NT2/D1 (cell line): ENCODE results near the gene CDH4.
"Not testable (repeated sequence)": the region's sequence is repeated elsewhere in the genome, so short reads cannot be mapped to it uniquely, and the experiment has no call there.

Source experiments
- DNase-seq: peaks from one replicate; pipeline ENCODE4 v3.0.0-alpha.2; 2011; ENCODE audit warnings: low read depth, low spot score
- H3K27me3 ChIP-seq: 2 replicates; pipeline ENCODE4 v1.6.0; 2011; ENCODE audit warnings: mild to moderate bottlenecking; ENCODE audit not compliant: insufficient read length, insufficient read depth
- H3K36me3 ChIP-seq: 2 replicates; pipeline ENCODE4 v1.6.1; 2011; ENCODE audit warnings: mild to moderate bottlenecking, low read length, mixed read lengths; ENCODE audit not compliant: insufficient read depth, insufficient read length
- H3K4me1 ChIP-seq: 2 replicates; pipeline ENCODE4 v1.5.1; 2011; ENCODE audit not compliant: insufficient read depth, insufficient read length
- H3K4me3 ChIP-seq: 2 replicates; pipeline ENCODE4 v1.5.1; 2011; ENCODE audit warnings: low read depth; ENCODE audit not compliant: insufficient read length
- H3K9ac ChIP-seq: 2 replicates; pipeline ENCODE4 v1.6.0; 2011; ENCODE audit warnings: low read depth; ENCODE audit not compliant: insufficient read length
- H3K9me3 ChIP-seq: 2 replicates; pipeline ENCODE4 v1.5.1; 2011; ENCODE audit warnings: mild to moderate bottlenecking, low read length; ENCODE audit not compliant: insufficient read depth
- SUZ12 ChIP-seq: IDR thresholded peaks from 2 replicates; pipeline ENCODE4 v1.6.1; 2011; ENCODE audit not compliant: insufficient read length, insufficient read depth; ENCODE audit errors: extremely low read depth
- YY1 ChIP-seq: IDR thresholded peaks from 2 replicates; pipeline ENCODE4 v1.6.1; 2011; ENCODE audit not compliant: insufficient read length, insufficient read depth
- ZNF274 ChIP-seq: IDR thresholded peaks from 2 replicates; pipeline ENCODE4 v1.6.1; 2011; ENCODE audit warnings: mild to moderate bottlenecking, low read depth, low read length

Gene CDH4

DNA sequence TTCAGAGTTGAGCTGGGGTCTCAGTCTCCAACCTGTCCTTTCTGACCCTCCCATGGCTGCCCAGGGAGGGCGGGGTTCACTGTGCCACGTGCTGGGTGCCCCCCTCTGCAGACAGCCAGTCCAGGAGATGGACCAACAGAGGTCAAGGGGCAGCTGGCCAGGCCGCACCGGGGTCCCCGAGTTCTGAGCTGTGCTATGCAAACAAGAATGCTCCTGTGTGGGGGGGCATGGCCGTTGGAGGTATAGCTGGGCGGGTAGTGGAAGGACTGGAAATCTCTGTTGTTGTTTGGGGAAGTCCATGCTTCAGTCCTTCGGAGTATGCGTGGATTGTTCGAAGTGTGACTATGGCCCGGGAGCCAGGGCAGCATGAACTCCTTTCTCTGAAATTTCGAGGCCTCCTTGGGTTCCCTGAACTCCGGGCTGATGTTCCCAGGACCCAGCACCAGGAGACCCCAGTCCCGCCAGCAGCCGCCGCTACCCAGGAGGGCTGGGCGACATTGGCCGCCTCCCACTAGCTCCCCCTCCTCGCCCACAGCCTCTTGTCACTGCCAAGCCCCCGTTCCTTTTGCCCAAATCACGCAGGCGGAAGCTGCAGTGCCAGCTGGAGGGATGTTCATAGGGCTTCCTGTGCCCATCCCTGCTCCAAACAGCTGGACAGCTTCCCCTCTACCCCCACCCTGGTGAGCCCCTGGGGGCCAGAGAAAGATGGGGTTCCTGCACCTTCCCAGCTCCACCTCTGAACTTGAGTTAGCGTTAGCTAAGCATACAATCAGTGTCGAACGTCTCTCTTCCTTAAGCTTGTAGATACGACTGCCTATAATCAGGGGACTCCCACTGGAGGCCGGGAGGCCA lies 687.0 kb downstream of the CDH4 start:
- TF ChIP-seq YY1 (no peak), ZNF274 (no peak), SUZ12 (no peak)
- no peak overlapping the region for H3K9ac ChIP-seq
- no peak overlapping the region for H3K4me3 ChIP-seq
- no peaks in the 10 kb centered on the region for H3K27me3 ChIP-seq
- H3K9me3 ChIP-seq: no peaks in the 10 kb centered on the region
- DNase-seq: no peak
- H3K36me3 ChIP-seq: no peaks in the 10 kb centered on the region
- H3K4me1 ChIP-seq: peaks cover 18% of the 10 kb centered on the region

DNA sequence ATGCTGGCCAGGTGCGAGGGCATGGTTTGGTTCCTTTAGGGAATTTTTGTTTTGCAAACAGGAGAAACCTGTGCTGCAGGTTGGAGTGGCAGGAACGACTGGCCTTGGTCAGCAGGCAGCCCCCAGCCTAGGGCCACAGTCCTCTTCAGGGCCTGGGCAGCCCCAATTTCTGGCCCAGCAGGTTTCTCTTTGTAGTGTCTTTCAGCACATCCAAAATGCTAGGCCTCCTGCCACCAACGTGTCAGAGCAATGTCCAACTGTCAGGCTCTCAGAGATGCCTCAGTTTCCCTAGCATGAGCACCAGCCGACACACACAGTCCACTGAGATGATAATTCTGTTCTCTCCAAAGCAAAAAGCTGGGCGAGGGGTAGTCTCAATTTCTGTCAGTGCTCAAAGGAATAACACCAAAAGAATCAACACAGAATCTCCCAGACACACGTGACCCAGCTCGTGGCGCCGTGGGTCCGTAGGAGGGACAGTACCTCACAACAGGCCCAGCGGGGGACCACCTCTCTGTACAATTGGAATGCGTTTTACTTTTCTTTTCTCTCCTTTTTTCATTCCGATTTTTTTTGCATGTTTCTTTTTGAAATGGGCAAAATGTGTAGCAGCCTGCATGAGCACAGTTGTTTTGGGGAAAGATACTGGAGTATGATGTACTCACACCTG lies 687.8 kb downstream of the CDH4 start:
- Histone ChIP-seq H3K9me3 (no peaks in the 10 kb centered on the region), H3K36me3 (no peaks in the 10 kb centered on the region), H3K9ac (no peak overlapping the region), H3K27me3 (no peaks in the 10 kb centered on the region), H3K4me1 (peaks cover 17% of the 10 kb centered on the region), H3K4me3 (no peak overlapping the region)
- no peak for DNase-seq
- no peak for TF ChIP-seq YY1
- no peak for TF ChIP-seq SUZ12
- TF ChIP-seq ZNF274: no peak

DNA sequence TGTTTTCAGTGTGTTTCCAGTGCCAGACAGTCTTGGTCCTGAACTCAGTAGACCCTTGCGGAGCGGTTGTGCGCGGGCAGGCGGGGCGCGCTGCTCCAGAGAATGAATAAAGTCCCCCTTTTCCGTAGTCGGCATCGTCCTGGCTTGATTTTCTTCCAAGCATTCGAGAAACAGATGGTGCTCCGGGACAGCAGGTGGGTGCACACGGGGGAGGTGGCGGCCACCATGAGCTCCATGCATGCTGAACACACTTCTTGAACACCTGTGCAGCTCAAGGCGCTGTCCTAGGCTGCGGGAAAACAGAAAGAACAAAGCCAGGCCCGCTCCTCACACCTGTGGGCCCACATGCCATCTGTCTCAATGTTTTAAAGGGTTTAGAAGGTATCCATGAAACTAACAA lies 688.4 kb downstream of the CDH4 start:
- Histone ChIP-seq H3K36me3 (no peaks in the 10 kb centered on the region), H3K9me3 (no peaks in the 10 kb centered on the region), H3K9ac (no peak overlapping the region), H3K27me3 (no peaks in the 10 kb centered on the region), H3K4me3 (no peak overlapping the region), H3K4me1 (peaks cover 17% of the 10 kb centered on the region)
- no peak for TF ChIP-seq SUZ12
- TF ChIP-seq ZNF274: no peak
- no peak for TF ChIP-seq YY1
- DNase-seq: no peak

GRCh38 chr20:61940976-61941720 lies 689.1 kb downstream of the CDH4 start:
- DNase-seq: no peak
- H3K9ac ChIP-seq: no peak overlapping the region
- H3K4me1 ChIP-seq: peaks cover 14% of the 10 kb centered on the region
- TF ChIP-seq SUZ12 (no peak), YY1 (no peak), ZNF274 (no peak)
- no peak overlapping the region for H3K4me3 ChIP-seq
- no peaks in the 10 kb centered on the region for H3K27me3 ChIP-seq
- no peaks in the 10 kb centered on the region for H3K9me3 ChIP-seq
- no peaks in the 10 kb centered on the region for H3K36me3 ChIP-seq

DNA sequence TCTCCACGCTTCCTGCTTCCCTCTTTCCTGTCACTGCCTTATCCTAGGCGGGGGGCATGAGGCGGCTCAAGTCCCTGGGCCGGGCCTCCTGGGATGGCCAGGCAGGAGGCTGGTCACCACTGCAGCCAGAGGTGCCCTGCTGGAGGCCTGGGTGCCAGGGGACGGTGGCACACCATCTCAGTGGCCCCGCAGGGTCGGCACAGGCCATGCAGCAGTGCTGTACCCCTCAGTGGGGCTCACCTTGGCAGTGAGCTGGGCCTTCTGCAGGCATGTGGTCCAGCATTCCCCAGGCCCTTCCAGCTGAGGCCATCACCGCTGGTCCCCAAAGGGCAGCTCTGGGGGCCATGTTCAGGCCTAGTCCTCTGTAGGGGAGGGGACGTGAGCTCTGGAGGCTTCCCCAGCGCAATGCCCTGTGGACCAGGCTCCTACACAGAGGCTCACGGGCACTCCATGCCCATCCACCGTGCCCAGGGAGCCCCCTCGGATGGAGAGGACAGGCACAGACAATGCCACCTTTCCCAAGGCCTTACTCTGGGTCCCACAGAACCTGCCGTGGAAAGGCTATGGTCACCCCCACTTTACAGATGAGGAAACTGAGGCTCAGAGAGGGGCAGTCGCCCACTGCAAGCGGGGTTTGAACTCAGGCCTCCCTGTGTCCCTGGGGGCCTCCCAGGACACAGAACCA lies 689.8 kb downstream of the CDH4 start:
- Histone ChIP-seq H3K9ac (no peak overlapping the region), H3K4me1 (peaks cover 9% of the 10 kb centered on the region), H3K9me3 (no peaks in the 10 kb centered on the region), H3K27me3 (no peaks in the 10 kb centered on the region), H3K36me3 (no peaks in the 10 kb centered on the region), H3K4me3 (no peak overlapping the region)
- no peak for TF ChIP-seq ZNF274
- no peak for TF ChIP-seq YY1
- TF ChIP-seq SUZ12: no peak
- no peak for DNase-seq

DNA sequence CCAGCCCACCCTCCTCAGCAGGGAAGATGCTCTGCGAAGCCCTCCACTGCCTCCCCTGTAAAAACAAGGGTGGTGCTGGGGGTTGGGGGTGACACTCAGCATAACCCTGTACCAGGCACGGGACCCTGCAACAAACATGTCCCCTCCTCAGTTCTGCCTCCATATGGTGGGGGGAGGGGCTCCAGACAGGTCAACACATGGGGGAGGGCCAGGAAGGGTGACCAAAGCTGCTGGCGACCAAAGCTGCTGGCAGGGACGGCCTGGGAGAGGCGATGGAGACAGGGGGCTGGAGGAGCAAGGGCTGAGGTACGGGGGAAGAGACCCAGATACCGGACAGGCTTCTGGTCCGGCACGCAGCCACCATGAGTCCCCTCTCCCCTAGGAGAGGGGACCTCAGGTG lies 690.5 kb downstream of the CDH4 start:
- H3K9ac ChIP-seq: no peak overlapping the region
- TF ChIP-seq YY1 (no peak), SUZ12 (no peak), ZNF274 (no peak)
- DNase-seq: no peak

GRCh38 chr20:61944967-61945366 lies 692.9 kb downstream of the CDH4 start:
- H3K4me1 ChIP-seq, H3K27me3 ChIP-seq, H3K9me3 ChIP-seq, H3K9ac ChIP-seq, H3K4me3 ChIP-seq, H3K36me3 ChIP-seq, DNase-seq: not testable (repeated sequence)

More for the DNA sequence above, 690.5 kb downstream of the CDH4 start:
- Histone ChIP-seq H3K27me3 (no peaks in the 10 kb centered on the region), H3K4me3 (no peak overlapping the region), H3K4me1 (peaks cover 6% of the 10 kb centered on the region), H3K36me3 (no peaks in the 10 kb centered on the region), H3K9me3 (no peaks in the 10 kb centered on the region)

DNA sequence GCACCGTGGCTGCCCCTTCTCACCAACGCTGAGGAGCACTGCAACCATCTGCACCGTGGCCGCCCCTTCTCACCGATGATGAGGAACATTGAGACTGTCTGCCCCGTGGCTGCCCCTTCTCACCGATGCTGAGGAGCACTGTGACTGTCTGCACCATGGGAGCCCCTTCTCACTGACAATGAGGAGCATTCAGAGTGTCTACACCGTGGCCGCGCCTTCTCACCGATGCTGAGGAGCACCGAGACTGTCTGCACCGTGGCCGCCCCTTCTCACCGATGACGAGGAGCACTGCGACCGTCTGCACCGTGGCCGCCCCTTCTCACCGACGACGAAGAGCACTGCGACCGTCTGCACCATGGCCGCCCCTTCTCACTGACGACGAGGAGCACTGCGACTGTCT lies 693.4 kb downstream of the CDH4 start:
- H3K4me1 ChIP-seq, H3K9ac ChIP-seq, DNase-seq: not testable (repeated sequence)

GRCh38 chr20:61948056-61948455 lies 696.0 kb downstream of the CDH4 start:
- Histone ChIP-seq H3K4me1 (peaks cover 16% of the 10 kb centered on the region), H3K27me3 (peaks cover 13% of the 10 kb centered on the region)
- H3K9ac ChIP-seq, H3K36me3 ChIP-seq, H3K9me3 ChIP-seq, DNase-seq, H3K4me3 ChIP-seq: not testable (repeated sequence)

More for the DNA sequence above, 693.4 kb downstream of the CDH4 start:
- not testable (repeated sequence) for H3K36me3 ChIP-seq, H3K27me3 ChIP-seq, H3K4me3 ChIP-seq, H3K9me3 ChIP-seq
